ENCODE results near the gene PAK1.

The PAK1 gene

DNA sequence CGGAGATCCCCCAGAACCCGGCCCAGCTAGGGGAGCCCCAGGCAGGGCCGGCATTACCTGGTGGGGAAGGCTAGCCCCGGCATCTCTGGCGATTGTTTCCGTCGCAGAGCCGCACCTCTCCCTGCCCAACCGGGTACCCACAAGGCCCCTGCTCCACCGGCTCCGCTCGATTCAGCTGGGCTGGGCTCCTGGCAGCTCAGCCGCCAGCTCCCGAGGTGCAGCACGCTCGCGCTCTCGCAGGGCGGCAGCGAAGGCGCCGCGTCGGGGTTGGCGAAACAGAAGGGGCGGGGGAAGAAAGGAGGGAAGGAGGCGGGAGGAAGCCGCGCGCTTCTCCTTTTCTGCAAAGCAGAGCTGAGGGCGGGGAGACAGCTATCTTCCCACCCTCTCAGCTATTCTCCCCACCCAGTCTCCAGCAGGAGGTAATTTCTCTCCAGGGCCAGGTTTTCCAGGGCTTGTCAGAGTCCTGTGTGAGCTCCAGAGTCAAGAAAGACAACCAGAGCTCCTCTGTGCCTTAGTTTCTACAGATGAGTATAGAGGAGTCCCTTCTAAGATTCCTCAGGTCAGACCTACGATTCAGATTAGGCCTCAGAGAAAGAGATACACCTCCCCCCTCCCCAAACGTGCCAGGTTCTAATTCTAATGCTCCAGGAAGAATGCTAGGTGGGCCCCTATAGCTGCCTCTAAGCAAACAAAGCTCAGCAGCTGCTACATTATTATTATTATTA is 62.0 kb downstream of the PAK1 start:
- Histone ChIP-seq H3K36me3 (ENCODE audit: control insufficient read depth in 5 of 5, insufficient read depth in 5 of 5, low read length in 5 of 5) (no peaks in the 10 kb centered on the region), H3K27me3 (ENCODE audit: control insufficient read depth in 5 of 5, insufficient read depth in 4 of 5, low read length in 5 of 5) (no peaks in the 10 kb centered on the region), H3K9ac (ENCODE audit: low read length in 5 of 5) (peak overlapping the region in 4 of 5 donors; percentile 74 to 88 (median 78)), H3K9me3 (ENCODE audit: control insufficient read depth in 5 of 5, low read length in 5 of 5) (no peaks in the 10 kb centered on the region), H3K4me1 (ENCODE audit: control insufficient read depth in 5 of 5, insufficient read depth in 5 of 5, low read length in 5 of 5) (peaks cover 2 to 41% (median 32%) of the 10 kb centered on the region in 5 donors), H3K27ac (ENCODE audit: low read depth, low read length) (peak overlapping the region; percentile 48), H3K4me3 (ENCODE audit: low read depth in 1 of 5, low read length in 5 of 5) (peak overlapping the region; percentile 67 to 84 (median 76))

DNA sequence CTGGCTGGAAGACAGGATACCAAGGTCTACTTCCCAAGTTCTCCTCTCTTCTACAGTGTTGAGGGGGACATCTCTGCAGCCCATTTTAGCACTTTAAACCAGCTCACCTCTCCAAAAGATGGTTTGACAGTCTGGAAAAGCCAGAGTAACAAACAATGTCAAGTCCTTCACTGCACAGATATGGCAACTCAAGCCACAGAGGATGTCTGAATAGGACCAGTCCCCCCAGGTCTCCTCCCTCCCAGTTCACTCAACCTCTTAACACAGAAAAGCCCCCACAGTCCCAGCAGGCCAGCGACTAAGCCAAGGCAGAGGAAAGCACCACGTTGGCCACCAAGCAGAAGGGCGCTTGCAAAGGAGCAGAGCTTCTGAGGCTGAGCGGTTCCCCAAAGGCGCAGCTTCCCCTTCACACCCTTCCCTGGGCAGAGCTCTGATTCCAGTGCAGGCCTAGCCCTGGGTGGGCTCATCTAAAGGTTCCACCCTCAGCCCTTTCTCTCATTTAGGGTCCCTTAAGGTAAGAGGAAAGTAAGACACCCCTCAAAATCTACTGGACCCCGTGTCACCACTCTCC is 62.7 kb downstream of the PAK1 start:
- Histone ChIP-seq H3K27ac (ENCODE audit: low read depth, low read length) (peak overlapping the region; percentile 48), H3K27me3 (ENCODE audit: control insufficient read depth in 5 of 5, insufficient read depth in 4 of 5, low read length in 5 of 5) (no peaks in the 10 kb centered on the region), H3K36me3 (ENCODE audit: control insufficient read depth in 5 of 5, insufficient read depth in 5 of 5, low read length in 5 of 5) (no peaks in the 10 kb centered on the region), H3K4me3 (ENCODE audit: low read depth in 1 of 5, low read length in 5 of 5) (peak overlapping the region; percentile 67 to 84 (median 76)), H3K4me1 (ENCODE audit: control insufficient read depth in 5 of 5, insufficient read depth in 5 of 5, low read length in 5 of 5) (peaks cover 2 to 41% (median 32%) of the 10 kb centered on the region in 5 donors), H3K9ac (ENCODE audit: low read length in 5 of 5) (peak overlapping the region; percentile 8 to 88 (median 77)), H3K9me3 (ENCODE audit: control insufficient read depth in 5 of 5, low read length in 5 of 5) (no peaks in the 10 kb centered on the region)

DNA sequence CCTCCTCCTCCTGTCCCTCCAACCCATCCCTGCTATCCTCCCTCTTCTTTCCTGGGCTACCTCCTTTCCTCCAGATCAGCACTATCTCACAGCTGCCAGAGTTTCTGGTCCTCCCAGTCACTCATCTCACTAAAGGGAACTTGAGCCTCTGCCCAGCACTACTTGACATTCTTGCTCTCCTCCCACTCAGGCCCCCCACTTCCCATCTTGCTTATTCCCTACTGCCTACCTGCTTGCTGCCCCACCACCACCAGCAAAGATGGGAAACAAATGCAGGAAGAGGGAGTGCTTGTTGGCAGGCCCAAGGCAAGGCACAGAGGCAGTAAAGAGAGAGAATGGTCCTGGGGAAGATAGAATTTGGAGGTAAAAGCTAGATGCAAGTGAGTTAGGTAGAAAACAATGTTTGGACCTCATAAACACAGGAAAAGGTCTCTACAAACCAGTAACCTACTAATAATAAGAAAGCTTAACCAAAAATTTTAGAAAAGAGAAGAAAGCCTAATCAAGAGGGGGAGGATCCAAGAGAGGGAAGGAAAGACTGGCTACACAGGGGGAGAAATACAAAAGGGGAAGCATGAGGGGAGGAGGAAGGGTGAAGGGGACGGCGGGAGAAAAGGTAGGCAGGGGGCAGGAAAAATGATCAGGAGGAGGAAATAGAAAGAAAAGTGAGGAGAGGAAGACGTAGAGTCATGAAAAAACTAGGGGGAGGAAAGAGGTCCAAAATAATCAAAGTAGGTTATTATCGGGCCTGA is 63.6 kb downstream of the PAK1 start:
- Histone ChIP-seq H3K27me3 (ENCODE audit: control insufficient read depth in 5 of 5, insufficient read depth in 4 of 5, low read length in 5 of 5) (no peaks in the 10 kb centered on the region), H3K27ac (ENCODE audit: low read depth, low read length) (no peak overlapping the region), H3K9me3 (ENCODE audit: control insufficient read depth in 5 of 5, low read length in 5 of 5) (no peaks in the 10 kb centered on the region), H3K36me3 (ENCODE audit: control insufficient read depth in 5 of 5, insufficient read depth in 5 of 5, low read length in 5 of 5) (no peaks in the 10 kb centered on the region), H3K9ac (ENCODE audit: low read length in 5 of 5) (peak overlapping the region in 1 of 5 donors; percentile 18), H3K4me3 (ENCODE audit: low read depth in 1 of 5, low read length in 5 of 5) (peak overlapping the region in 2 of 5 donors; percentile 73 to 84), H3K4me1 (ENCODE audit: control insufficient read depth in 5 of 5, insufficient read depth in 5 of 5, low read length in 5 of 5) (peaks cover 2 to 41% (median 32%) of the 10 kb centered on the region in 5 donors)

DNA sequence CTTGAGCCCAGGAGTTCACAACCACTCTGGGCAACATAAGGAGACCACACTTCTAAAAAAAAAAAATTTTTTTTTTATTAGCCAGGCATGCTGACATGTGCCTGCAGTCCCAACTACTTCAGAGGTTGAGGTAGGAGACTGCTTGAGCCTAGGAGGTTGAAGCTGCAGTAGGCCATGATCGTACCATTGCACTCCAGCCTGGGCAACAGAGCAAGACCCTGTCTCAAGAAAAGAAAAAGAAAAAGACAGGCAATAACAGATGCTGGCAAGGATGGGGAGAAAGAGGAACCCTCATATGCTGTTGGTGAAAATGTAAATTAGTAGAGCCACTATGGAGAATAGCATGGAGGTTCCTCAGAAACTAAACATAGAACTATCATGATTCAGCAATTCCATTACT is 64.8 kb downstream of the PAK1 start:
- no peaks in the 10 kb centered on the region for H3K27me3 ChIP-seq (ENCODE audit: control insufficient read depth in 5 of 5, insufficient read depth in 4 of 5, low read length in 5 of 5)
- peaks cover 2 to 41% (median 32%) of the 10 kb centered on the region in 5 donors for H3K4me1 ChIP-seq (ENCODE audit: control insufficient read depth in 5 of 5, insufficient read depth in 5 of 5, low read length in 5 of 5)
- no peak overlapping the region for H3K27ac ChIP-seq (ENCODE audit: low read depth, low read length)
- H3K9ac ChIP-seq (ENCODE audit: low read length in 5 of 5) = no peak overlapping the region
- H3K4me3 ChIP-seq (ENCODE audit: low read depth in 1 of 5, low read length in 5 of 5) = no peak overlapping the region
- no peaks in the 10 kb centered on the region for H3K9me3 ChIP-seq (ENCODE audit: control insufficient read depth in 5 of 5, low read length in 5 of 5)
- no peaks in the 10 kb centered on the region for H3K36me3 ChIP-seq (ENCODE audit: control insufficient read depth in 5 of 5, insufficient read depth in 5 of 5, low read length in 5 of 5)

DNA sequence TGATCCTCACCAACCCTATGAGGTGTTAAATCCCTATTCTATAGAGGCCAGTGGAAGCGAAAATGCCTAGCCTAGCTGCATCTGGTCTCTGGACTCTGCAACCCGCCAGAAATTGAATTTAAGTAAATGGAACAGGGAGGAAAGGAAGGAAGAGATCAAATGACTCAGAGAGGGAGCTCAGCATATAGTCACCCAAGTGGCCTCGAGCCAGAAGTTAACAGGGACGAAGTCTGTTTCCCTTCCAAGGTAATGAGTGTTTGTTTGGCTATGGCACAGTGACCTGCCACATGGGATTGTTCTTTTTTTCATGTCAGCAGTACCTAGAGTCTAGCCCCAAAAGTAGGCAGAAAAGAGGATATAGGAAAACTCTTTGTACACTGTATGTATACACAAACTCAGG is 66.3 kb downstream of the PAK1 start:
- Histone ChIP-seq H3K36me3 (ENCODE audit: control insufficient read depth in 5 of 5, insufficient read depth in 5 of 5, low read length in 5 of 5) (no peaks in the 10 kb centered on the region), H3K27me3 (ENCODE audit: control insufficient read depth in 5 of 5, insufficient read depth in 4 of 5, low read length in 5 of 5) (no peaks in the 10 kb centered on the region), H3K9me3 (ENCODE audit: control insufficient read depth in 5 of 5, low read length in 5 of 5) (no peaks in the 10 kb centered on the region), H3K9ac (ENCODE audit: low read length in 5 of 5) (no peak overlapping the region), H3K4me1 (ENCODE audit: control insufficient read depth in 5 of 5, insufficient read depth in 5 of 5, low read length in 5 of 5) (peaks cover 2 to 40% (median 32%) of the 10 kb centered on the region in 5 donors), H3K27ac (ENCODE audit: low read depth, low read length) (no peak overlapping the region), H3K4me3 (ENCODE audit: low read depth in 1 of 5, low read length in 5 of 5) (no peak overlapping the region)

DNA sequence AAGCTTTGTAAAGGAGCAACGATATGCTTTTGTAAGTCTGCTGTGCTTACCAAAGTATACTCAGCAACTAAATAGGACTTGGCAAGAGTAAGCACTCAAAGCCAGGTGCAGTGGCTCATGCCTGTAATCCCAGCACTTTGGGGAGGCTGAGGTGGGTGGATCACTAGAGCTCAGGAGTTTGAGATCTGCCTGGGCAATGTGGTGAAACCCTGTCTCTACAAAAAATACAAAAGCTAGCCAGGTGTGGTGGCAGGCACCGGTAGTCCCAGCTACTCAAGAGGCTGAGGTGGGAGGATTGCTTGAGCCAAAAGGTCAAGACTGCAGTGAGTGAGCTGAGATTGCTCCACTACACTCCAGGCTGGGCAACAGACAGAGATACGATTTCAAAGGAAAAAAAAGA is 67.5 kb downstream of the PAK1 start:
- peaks cover 2 to 29% (median 23%) of the 10 kb centered on the region in 5 donors for H3K4me1 ChIP-seq (ENCODE audit: control insufficient read depth in 5 of 5, insufficient read depth in 5 of 5, low read length in 5 of 5)
- H3K9me3 ChIP-seq (ENCODE audit: control insufficient read depth in 5 of 5, low read length in 5 of 5) = no peaks in the 10 kb centered on the region
- H3K36me3 ChIP-seq (ENCODE audit: control insufficient read depth in 5 of 5, insufficient read depth in 5 of 5, low read length in 5 of 5) = no peaks in the 10 kb centered on the region
- H3K27ac ChIP-seq (ENCODE audit: low read depth, low read length) = no peak overlapping the region
- no peaks in the 10 kb centered on the region for H3K27me3 ChIP-seq (ENCODE audit: control insufficient read depth in 5 of 5, insufficient read depth in 4 of 5, low read length in 5 of 5)
- H3K9ac ChIP-seq (ENCODE audit: low read length in 5 of 5) = no peak overlapping the region
- H3K4me3 ChIP-seq (ENCODE audit: low read depth in 1 of 5, low read length in 5 of 5) = no peak overlapping the region

DNA sequence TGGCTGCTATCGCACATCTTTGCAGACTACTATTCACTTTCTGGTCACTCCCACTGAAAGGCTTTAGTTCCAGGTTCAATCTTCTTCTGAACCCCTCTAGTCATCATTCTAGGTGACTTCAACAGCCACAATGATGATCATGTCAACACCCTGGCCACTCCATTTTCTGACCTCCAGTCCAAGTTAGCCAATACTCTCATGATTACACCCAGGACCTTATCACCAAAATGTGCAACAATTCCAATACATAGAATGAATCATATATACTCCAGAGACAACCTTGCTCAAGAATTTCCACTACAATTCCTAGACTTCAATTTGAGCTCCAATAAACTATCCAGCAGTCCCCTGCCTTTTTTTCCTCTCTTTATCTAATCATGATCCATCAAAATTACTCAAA is 70.7 kb downstream of the PAK1 start:
- H3K9me3 ChIP-seq (ENCODE audit: control insufficient read depth in 5 of 5, low read length in 5 of 5) = no peaks in the 10 kb centered on the region
- no peak overlapping the region for H3K4me3 ChIP-seq (ENCODE audit: low read depth in 1 of 5, low read length in 5 of 5)
- H3K27ac ChIP-seq (ENCODE audit: low read depth, low read length) = no peak overlapping the region
- H3K9ac ChIP-seq (ENCODE audit: low read length in 5 of 5) = no peak overlapping the region
- H3K36me3 ChIP-seq (ENCODE audit: control insufficient read depth in 5 of 5, insufficient read depth in 5 of 5, low read length in 5 of 5) = no peaks in the 10 kb centered on the region
- H3K27me3 ChIP-seq (ENCODE audit: control insufficient read depth in 5 of 5, insufficient read depth in 4 of 5, low read length in 5 of 5) = no peaks in the 10 kb centered on the region
- peaks cover 2 to 12% (median 11%) of the 10 kb centered on the region in 5 donors for H3K4me1 ChIP-seq (ENCODE audit: control insufficient read depth in 5 of 5, insufficient read depth in 5 of 5, low read length in 5 of 5)

DNA sequence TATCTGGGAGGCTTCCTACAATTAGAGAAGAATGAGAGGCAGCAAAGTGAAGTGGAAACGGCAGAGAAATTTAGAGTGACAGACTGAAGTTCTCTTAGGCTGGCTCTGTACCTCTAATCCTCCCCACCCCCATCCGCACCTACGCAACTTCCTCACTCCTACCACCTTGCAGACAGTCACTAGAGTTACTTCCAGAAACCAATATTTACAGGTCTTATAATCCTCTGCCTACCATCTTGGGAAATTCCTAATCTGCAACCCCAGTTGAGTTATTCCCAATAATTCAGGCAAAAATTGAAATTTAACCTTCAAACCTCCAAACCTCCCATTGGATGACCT is 71.7 kb downstream of the PAK1 start:
- Histone ChIP-seq H3K27me3 (ENCODE audit: control insufficient read depth in 5 of 5, insufficient read depth in 4 of 5, low read length in 5 of 5) (no peaks in the 10 kb centered on the region), H3K27ac (ENCODE audit: low read depth, low read length) (no peak overlapping the region)

DNA sequence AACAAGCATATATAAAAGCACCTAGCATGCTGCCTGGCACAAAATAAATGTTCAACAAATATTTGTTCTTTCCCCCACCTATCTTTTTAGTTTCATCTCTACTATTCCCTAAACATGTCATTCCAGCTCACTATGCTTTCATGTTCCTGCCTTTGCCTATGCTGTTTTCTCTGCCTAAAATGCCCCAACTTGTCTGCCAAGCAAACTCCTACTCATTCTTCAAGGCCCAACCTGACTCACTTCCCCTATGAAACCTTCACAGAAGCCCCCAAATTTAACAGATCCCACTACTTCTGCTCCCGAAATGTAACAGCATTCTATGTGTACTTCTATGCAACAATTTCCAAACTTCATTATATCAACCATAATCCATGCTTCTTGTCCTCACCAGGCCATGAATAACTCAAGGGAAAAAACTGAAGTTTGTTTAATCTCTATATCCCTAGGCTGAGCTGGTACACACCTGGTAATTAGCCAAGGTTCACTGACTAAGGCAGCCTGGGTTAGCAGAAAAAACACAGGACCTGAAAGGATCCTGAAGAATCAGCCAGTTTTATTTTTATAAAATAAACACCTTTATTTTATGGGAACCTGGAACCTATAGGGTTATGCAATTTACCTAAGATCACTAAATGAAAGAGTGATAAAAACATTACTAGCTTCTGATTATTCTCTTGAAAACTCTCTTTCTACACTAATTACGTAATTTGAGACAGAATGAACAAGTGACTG is 72.2 kb downstream of the PAK1 start:
- Histone ChIP-seq H3K9me3 (ENCODE audit: control insufficient read depth in 5 of 5, low read length in 5 of 5) (no peaks in the 10 kb centered on the region), H3K36me3 (ENCODE audit: control insufficient read depth in 5 of 5, insufficient read depth in 5 of 5, low read length in 5 of 5) (no peaks in the 10 kb centered on the region), H3K4me1 (ENCODE audit: control insufficient read depth in 5 of 5, insufficient read depth in 5 of 5, low read length in 5 of 5) (peaks cover 0 to 2% (median 0%) of the 10 kb centered on the region in 5 donors), H3K9ac (ENCODE audit: low read length in 5 of 5) (no peak overlapping the region), H3K4me3 (ENCODE audit: low read depth in 1 of 5, low read length in 5 of 5) (no peak overlapping the region), H3K27ac (ENCODE audit: low read depth, low read length) (no peak overlapping the region), H3K27me3 (ENCODE audit: control insufficient read depth in 5 of 5, insufficient read depth in 4 of 5, low read length in 5 of 5) (no peaks in the 10 kb centered on the region)

More for the DNA sequence above, 71.7 kb downstream of the PAK1 start:
- Histone ChIP-seq H3K9me3 (ENCODE audit: control insufficient read depth in 5 of 5, low read length in 5 of 5) (no peaks in the 10 kb centered on the region), H3K4me1 (ENCODE audit: control insufficient read depth in 5 of 5, insufficient read depth in 5 of 5, low read length in 5 of 5) (peaks cover 0 to 3% (median under 1%) of the 10 kb centered on the region in 5 donors), H3K9ac (ENCODE audit: low read length in 5 of 5) (no peak overlapping the region), H3K4me3 (ENCODE audit: low read depth in 1 of 5, low read length in 5 of 5) (no peak overlapping the region), H3K36me3 (ENCODE audit: control insufficient read depth in 5 of 5, insufficient read depth in 5 of 5, low read length in 5 of 5) (no peaks in the 10 kb centered on the region)
